Tongue (tissue), 2 donors: Measurements from ENCODE around the gene OTOP3. TPM values are rescaled to one million over a fixed set of nuclear protein-coding genes. Genes with fewer than 3 reads are reported as not detected.

Experiments used
- DNase-seq: peaks from one replicate; pipeline ENCODE4 v3.0.0-alpha.2; 2015
- total RNA-seq: library from RNA; depleted of rRNA; stranded (reverse); fragments of >200 nt; gene quantifications from one replicate; pipeline ENCODE4 v1.2.3, GENCODE V29; 2014

The OTOP3 gene
- total RNA-seq, 1 donor from 2014 or later: 1.4 TPM

DNA sequence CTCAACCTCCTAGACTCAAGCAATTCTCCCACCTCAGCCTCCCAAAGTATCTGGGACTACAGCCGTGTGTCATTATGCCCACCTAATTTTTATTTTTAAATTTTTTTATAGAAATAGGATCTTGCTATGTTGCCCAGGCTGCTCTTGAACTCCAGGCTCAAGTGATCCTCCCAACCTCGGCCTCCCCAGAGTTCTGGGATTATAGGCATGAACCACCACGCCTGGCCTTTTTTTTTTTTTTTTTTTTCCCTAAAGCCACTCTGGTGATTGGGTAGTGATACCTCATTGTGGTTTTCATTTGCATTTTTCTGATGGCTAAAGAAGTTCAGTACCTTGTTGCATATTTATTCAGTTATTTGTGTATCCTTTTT, 50.5 kb downstream of the OTOP3 start:
- DNase-seq: no peak

- peak; percentile 98 for DNase-seq
These were observed 51.8 kb downstream of the OTOP3 start, which contains the start of gene CDR2L for GRCh38 chr17:74987418-74987908. CDR2L (plus strand) TSS chr17:74987632; CDS start chr17:74988044, 412 bp downstream.

- peak; percentile 91 for DNase-seq
These were observed 52.4 kb downstream of the OTOP3 start for GRCh38 chr17:74987909-74988711.

GRCh38 chr17:74990581-74991105, 54.9 kb downstream of the OTOP3 start:
- no peak for DNase-seq

GRCh38 chr17:74992223-74992622, 56.5 kb downstream of the OTOP3 start:
- DNase-seq: no peak

- no peak for DNase-seq
These were observed 58.7 kb downstream of the OTOP3 start for GRCh38 chr17:74994440-74994839.

- no peak for DNase-seq
These were observed 60.1 kb downstream of the OTOP3 start for GRCh38 chr17:74995847-74996246.

DNA sequence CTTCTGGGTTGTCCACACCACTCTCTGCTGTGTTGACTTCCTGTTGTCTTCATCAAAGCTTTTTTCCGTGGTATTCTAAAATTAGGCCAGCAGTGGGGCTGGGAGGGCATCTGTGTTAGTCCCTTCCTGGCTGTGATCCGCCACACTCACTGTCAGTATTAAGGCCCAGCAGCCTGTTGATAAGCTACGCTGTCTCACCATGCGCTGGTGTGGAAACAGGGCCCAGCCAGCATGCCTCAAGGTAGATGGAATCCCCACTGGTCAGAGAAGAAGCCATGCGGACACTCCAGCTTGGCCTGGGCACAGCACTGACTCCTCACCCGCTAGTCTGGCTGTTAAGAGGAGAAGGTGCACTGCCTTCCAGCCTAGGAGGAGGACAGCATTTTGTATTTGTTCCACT, 63.1 kb downstream of the OTOP3 start:
- no peak for DNase-seq

DNA sequence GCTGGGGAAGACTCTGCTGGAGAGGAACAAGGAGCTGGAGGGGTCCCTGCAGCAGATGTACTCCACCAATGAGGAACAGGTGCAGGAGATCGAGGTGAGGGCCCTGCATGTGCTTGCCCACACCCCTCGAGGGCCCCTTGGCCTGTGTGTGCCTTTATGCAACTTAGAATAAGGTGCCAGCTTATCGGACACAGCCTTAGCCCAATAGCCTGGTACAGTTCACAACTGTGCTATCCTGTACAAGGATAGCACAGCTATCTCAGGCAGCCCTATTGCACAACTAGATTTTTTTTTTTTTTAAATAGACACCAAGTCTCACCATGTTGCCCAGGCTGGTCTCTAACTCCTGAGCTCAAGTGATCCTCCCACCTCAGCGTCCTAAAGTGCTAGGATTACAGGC, 63.8 kb downstream of the OTOP3 start:
- no peak for DNase-seq

Other genes with a start within 250 kb of the OTOP3 start
- 3.3 TPM for gene CD300LF, start 223.0 kb upstream of the OTOP3 start, total RNA-seq
- 1.9 TPM for gene RAB37, start 198.6 kb upstream of the OTOP3 start, total RNA-seq
- 50.5 TPM for gene NHERF1, start 187.3 kb upstream of the OTOP3 start, total RNA-seq
- gene NAT9, start 159.6 kb upstream of the OTOP3 start, total RNA-seq: 30.2 TPM
- gene GRIN2C, start 76.0 kb upstream of the OTOP3 start, total RNA-seq: 1.6 TPM
- 4.3 TPM for gene FDXR, start 62.9 kb upstream of the OTOP3 start, total RNA-seq
- 0.51 TPM for gene FADS6, start 42.3 kb upstream of the OTOP3 start, total RNA-seq
- gene USH1G, start 12.6 kb upstream of the OTOP3 start, total RNA-seq: 2.9 TPM
- gene OTOP2, start 11.6 kb upstream of the OTOP3 start, total RNA-seq: not detected
- gene HID1, start 36.9 kb downstream of the OTOP3 start, total RNA-seq: 12.3 TPM
- gene CDR2L, start 51.7 kb downstream of the OTOP3 start, total RNA-seq: 11.4 TPM
- 31.5 TPM for gene MRPL58, start 76.8 kb downstream of the OTOP3 start, total RNA-seq
- gene ATP5PD, start 111.1 kb downstream of the OTOP3 start, total RNA-seq: 299 TPM
- gene KCTD2, start 111.3 kb downstream of the OTOP3 start, total RNA-seq: 19.8 TPM
- 11.5 TPM for gene SLC16A5, start 152.1 kb downstream of the OTOP3 start, total RNA-seq
- 3.5 TPM for gene ARMC7, start 174.1 kb downstream of the OTOP3 start, total RNA-seq
- gene NT5C, start 195.8 kb downstream of the OTOP3 start, total RNA-seq: 50.8 TPM
- gene JPT1, start 218.6 kb downstream of the OTOP3 start, total RNA-seq: 97.4 TPM
- 64.0 TPM for gene SUMO2, start 247.1 kb downstream of the OTOP3 start, total RNA-seq